ENCODE measurements around the gene MORN5.

MORN5 gene

DNA sequence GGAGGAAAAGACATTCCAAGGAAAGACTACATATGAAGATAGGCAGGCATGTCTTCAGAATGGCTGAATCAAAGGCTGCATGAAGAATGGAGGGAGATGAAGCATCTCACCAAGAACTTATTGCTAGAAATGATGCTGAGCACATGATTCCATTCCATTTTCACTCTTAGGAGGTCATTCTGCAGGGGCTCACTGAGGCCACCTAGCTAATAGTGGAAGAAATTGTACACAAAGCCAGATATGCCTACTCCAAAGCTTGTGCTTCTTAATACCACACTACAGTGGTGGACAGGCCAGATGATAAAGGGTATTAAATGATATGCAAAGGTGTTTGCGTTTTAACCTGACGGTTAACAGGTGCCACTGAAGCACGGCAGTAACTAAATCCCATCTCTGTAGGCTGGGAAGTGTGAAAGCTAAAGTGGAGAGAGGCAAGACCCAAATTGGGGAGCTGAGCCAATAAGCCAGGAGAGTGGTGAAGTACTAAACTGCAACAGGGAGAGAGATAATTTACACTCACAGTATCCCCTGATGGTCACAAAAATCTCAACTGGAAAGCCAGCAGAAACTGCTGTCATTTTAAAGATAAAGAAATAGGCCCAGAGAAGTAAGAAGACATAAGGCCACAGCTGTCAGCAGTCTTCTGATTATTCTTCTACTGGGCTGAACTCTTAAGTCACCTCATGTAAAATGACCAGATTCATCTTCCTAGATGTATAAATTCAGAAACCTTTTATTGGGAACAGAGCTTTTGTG, 14.7 kb upstream of the MORN5 start:
- DNase-seq: no peak

DNA sequence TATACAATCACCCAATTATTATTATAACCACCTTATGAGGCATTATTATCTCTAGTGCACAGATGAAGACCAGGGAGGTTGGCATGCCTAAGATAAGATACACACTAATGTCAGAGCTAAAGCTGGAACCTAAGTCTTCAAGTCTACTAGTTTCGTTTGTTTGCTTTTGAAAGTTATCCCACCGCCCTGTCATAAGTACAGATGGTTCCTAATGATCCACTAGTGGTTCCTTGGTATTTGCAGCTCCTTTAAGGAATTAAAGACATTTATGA, 14.2 kb upstream of the MORN5 start:
- DNase-seq: no peak

DNA sequence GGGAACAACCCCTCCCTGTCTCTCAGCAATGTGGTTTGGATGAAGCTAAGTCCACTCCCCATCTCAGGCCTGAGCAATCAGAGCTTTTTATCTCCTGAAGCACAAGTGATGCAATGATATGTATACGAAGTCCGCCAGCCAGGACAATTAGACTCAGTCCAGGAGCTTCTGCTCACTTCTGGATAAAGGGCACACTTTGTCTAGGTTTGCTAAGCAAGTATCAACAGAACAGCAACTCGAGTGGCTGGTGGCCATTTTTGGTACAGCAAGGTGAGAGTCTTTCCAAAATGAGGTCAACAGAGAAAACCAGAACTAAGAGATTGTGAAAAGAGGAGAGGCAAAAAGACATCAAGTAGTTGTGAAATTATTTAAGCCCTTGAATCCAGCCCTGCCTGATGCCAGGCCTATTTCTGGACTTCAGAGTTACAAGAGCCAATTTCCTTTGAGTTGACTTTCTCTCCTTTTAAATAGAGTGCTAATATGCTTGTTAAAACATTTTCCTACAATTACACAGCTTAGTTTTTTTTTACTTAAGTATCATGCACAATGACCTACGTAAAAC, 8.4 kb upstream of the MORN5 start:
- DNase-seq: no peak

DNA sequence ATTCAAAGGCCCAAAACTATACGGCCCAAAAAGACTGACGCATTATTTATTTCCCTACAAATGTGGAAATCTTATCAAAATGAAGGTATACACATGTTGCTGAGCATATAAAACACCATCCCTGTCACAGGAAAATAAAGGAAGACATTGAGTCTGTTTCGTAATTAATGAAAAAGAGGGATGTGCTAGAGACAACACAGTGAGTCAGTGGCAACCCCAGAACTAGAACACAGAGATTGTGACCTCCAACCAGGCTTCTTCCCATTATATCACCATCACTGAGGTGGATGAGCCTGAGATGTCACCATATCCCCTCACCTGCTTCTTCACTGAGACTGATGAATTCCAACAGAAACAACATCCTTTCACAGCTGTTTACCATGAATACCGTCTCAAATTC, 3.9 kb upstream of the MORN5 start:
- DNase-seq: no peak

DNA sequence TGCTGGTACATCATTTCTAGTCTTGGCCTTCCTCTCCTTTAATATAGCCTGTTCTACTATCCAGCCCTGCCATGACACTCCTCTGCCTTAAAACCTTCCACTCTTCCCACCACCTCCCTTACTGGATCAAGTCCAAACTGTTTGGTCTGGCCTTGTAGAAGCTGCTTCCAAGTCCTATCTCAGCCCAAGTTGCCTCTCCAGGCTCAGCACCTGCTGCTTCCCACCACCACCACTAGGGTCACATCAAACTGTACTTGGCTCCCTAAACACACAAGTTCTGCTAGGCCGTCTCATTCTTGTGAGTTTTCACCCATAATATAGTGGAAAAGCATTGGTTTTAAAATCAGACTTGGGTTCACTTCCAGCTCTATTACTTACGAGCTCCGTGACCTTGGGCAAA, 1.5 kb upstream of the MORN5 start:
- DNase-seq: no peak

DNA sequence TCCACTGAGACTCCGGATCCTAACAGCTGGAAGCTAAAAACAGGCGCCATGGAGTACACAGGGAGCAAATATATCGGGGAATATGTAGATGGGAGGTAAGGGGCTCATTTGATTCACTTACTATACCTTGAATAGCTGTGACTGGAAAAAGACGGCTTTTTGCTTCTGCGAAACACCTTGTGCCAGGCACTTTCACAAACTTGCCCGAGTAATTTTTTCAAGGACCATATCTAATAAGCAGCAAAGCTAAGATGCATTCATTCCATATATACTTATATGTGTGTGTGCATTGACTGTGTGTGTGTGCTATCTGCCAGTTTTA, 178 bp downstream of the MORN5 start:
- no peak for DNase-seq

DNA sequence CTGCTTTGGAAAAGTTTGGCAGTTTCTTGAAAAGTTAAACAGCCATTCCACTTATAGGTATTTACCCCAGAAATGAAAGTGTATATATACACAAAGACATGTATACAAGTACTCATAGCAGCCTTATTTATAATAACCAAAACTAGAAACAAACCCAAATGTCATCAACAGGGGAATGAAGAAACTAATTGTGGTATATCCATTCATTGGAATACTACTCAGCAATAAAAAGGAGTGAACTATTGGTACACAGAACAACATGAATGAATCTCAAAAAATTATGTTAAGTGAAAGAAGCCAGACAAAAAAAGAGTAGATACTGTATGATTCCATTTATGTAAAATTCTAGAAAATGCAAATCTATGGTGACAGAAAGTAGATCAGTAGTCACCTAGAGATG, 2.7 kb downstream of the MORN5 start:
- no peak for DNase-seq

DNA sequence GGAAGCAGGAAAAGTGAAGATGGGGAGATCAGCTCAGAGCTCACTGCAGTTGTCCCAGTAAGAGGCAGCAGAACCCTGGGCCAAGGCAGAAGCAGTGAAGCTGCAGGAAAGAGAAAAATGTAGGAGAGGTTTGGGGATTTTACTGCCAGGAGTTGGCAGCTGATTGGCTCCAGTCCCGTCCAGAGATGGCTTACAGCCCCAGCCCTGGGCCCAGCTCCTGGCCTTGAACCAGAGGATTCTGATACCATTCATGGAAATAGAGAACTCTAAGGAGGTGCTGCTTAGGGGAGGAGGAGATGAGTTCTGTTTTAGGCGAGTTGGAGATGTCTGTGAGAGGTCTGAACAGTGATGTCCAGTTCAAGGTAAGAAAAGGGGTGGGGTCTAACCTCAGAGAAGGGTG, 4.6 kb downstream of the MORN5 start:
- no peak for DNase-seq

DNA sequence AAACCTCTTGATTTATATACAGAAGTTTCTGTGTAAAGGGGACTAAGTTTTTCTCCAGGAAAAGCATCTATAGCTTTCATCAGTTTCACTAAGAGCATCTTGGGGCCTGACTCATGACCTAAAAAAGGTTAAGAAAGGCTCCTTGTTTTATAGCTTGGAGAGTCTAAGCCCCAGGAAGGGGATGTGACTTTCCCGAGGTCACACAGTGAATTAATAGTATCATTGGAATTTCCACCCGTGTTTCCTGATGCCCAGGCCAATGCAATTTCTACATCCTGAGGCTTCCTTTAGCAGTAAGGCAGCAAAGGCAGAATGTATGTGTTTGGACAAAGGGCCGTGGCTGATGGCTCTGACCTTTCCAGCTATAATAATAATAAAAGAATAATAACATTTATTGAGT, 8.6 kb downstream of the MORN5 start:
- DNase-seq: no peak

DNA sequence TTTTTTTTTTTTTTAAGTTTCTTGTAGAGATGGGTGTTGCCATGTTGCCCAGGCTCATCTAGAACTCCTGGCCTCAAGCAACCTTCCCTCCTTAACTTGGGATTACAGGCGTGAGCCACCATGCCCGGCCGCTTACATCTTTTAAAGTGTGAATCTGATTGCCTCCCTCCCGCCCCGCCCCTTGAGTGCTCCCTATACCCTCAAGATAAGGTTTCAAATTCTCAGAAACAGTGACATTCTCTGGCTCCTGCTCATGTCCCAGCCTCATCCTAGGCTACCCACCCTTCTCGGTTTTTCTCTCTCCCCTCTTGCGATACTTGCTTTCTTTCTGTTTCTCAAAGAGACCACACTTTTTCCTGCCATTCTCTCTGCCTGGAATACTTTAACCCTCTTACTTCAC, 12.4 kb downstream of the MORN5 start:
- DNase-seq: no peak

DNA sequence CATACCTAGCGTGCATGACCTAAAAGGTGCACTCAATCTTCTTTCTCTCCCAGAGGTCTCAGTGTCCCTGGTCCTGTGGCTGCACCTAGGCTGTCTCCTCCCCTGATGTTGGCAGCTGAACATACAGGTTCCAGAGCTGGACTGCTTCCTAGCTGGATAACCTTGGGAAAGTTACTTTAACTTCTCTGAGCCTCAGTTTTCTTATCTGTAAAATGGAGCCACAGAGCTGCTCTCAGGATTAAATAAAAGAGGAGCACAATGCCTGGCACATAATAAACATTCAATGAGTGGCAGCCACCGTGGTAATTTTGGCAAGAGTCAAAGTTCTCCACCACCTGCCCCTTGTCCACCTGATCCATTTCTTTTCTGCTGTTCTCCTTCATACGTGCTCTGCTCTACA, 14.0 kb downstream of the MORN5 start:
- no peak for DNase-seq

DNA sequence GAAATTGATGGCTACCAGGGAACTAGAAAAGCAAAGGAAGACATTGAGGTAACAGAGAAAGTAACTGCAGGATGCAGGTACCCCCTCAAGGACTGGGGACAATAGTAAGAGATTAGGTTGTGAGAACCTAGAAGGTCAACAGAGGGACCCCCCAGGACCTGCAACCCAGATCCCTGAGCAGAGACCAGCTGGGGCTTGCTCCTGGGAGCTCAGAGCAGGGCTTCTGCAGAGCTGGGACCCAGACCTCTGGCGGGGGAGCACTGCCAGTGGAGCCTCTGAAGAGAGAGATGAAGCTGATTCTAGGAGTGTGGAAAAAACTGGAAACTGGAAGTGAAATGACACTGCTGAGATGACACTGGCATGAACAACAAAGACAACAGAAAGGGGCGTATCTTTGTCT, 17.2 kb downstream of the MORN5 start:
- DNase-seq: no peak

DNA sequence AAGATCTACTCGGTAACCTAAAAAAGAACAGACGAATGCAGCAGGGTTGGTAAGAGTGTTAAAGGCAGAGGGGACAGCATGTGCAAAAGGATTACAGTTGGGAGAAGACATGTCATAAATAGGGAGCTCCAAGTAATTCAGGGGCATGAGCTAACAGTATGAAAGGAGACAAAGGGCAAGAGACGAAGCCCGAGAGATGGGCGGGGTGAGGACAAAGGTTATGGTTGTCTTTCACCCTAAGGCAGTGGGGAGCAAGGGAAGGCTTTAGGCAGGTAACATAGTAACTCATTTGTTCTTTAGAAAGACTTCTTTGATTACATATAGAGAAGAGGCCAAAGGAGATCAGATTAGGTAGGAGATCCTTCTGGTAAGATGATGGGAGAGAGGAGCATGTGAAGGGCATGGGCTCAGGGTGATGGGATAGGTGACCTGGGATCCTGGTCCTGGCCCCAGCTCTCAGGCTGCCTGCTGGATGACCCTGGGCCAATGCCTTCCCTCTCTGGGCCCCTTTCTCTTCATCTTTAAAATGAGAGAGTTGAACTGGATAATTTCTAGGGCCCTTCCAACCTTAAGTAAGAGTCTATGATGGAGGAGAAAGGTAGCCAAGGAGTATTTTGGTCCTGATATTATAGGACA, 19.5 kb downstream of the MORN5 start:
- DNase-seq: no peak

DNA sequence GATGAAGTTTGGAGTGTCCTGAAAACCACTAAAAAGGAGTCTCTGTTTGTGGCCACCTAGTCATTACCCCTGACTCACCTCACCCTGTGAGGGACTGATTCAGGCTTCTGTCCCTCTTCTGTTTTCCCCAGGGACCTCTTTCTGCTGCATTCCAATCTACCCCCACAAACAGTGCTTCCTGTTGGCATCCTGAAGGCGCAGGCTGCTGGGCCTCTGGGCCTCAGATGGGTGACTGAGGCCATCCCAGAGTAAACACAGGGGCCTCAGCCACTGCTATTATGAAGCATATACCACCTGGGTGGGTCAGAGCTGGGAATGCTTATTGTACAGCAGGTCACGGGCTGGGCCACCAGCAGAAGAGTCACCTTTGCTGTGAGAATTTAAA, 20.0 kb downstream of the MORN5 start:
- no peak for DNase-seq

DNA sequence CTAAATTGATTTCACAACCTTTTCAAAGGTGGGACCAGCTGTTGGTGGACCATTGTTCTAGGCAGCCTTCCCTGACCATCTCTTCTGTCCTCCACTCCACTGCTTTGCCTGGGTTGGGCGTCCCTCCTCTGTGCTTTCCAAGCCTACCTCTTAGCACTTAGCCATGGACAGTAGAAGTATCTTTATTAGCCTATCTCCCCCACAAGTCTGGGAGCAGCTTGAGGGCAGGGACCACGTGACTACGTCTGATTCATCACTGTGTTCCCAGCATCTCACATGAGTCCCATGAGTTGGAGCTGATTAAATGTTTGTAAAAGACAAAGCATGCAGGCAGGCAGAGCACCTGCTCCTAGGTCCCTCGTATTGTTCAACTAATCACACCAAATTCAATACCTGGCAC, 20.9 kb downstream of the MORN5 start:
- DNase-seq: no peak

DNA sequence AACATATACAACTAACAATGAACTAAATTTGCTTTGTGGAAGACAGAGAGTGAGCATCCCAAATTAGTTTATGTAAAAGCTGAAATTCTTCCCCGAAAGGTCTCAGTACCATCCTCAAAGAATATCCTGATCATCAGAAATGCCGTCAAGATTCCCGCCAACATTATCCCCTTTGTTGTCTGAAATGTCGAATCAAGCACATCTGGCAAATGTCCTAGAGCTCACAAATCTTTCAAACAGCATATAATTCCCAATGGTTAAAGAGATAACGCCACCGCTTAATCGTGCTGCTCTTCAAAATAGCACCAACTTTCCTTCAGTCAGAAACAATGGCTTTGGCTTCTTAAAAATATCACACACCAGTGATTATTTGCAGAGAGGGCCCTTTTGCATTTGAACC, 23.8 kb downstream of the MORN5 start:
- no peak for DNase-seq

DNA sequence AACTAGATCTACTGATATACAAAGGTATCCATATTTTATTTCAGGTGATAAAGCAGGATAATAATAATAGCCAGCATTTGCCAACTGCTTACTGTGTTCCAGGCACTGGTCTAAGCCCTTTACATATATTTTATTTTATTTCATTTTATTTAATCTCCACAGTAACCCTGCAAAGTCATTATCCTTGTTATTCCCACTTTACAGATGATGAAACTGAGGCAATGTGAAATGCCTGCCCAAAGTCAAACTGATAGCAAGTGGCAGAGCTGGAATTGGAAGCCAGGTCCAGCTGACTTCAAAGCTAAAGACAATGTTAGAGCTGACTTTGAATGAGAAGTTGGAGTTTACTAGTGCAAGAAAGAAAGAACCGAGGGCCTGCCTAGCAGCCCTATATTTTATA, 24.8 kb downstream of the MORN5 start:
- DNase-seq: no peak

DNA sequence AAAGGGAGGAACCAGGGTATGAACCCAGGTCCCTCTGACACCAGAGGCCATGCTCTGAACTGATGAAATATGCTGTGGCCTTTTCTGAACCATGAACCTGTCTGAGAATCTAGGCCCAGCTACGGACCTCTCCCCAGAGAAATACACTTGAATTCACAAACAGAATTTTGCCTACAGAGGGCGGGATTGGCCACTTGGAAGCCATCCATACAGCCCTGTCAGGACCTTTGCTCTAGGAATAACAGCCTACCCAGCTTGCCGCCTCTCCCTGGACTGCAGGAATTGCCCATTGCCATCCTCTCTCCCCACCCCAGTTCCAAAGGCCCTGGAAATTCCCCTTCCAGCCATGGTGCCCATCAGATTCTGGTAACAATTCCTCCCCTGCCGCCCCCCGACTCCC, 26.6 kb downstream of the MORN5 start:
- no peak for DNase-seq

DNA sequence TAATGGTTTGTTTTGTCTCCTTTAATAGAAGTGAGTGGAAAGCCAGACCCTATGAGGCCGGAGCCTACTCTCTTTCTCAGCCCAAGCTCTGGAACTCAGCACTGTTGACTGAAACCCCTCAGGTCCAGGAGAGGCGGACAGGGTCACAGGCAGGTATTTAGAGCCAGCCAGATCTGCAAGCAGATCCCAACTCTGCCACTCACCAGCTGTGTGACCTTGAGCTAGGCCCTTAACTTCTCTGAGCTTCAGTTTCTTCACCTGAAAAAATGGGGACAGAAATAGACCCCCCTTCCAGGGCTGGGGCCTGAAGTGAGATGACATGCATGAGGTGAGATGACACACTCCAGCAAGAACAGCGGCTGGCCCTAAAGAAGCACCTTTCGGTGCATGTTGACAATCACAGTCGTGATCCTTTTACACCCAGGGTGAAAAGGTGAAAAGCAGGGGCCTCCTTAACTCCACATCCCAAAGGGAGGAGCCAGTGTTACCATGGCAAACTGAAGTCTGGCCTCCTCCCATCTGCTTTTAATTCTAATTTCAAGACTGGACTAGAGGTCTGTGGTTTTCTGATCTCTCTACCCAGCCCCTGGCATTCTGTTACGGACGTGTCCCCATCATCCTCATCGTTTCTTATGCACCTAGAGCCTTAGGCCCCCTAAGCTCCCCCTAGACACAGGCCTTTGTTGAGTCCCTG, 27.2 kb downstream of the MORN5 start:
- no peak for DNase-seq

DNA sequence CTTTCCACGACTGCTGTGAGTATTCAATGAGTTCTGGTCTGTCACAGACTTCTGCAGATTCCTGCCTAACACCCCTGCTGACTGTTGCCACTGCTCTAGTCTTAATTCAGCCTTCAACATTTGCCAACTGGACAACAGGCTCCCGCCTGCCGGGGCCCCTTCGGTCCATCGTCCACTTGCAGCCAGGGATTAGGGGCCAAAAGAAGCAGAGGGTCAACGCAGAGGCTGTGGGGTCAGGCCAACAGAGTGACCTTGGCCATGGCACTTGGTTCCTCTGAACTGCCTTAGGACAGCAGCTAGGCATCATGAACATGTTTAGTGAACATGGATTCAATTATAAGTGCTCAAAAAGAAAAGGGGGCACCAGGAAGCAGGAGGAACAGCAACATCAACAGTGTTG, 28.7 kb downstream of the MORN5 start:
- DNase-seq: no peak

DNA sequence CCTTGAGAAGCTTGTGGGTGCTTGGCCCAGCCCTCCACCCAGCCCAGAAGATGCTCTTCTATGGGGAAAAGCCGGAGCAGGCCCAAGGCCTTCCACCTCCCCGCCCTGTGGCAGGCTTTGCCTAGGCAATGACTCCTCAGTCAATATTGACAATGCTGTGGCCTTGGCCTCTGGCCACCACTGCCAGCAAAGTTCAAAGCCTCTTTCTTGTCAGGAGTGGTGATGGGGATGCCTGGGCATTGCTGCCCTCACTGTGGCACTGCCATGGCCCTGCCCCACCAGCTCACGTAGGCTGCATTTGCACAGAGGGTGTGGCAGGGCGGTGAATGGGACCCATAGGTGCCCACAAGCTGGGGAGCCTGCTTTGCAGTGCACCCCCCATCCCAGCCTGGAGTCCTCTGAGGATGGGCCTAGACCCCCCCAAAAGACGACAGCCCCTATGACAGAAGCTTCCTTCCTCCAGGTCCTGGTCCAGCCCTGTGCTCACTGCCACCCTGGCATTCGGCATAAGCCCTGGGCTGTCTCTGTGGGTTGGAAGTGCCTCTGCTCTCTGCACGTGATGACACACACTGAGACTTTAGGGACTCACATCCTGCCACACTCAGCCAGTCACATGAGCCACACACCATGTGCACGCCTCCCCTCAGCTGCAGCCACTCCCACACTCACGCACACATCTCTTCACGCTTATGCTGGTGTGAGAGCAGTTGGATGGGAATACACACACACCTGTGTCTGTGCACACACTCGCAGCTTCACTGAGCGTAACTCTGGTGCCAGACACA, 31.1 kb downstream of the MORN5 start:
- DNase-seq: no peak

DNA sequence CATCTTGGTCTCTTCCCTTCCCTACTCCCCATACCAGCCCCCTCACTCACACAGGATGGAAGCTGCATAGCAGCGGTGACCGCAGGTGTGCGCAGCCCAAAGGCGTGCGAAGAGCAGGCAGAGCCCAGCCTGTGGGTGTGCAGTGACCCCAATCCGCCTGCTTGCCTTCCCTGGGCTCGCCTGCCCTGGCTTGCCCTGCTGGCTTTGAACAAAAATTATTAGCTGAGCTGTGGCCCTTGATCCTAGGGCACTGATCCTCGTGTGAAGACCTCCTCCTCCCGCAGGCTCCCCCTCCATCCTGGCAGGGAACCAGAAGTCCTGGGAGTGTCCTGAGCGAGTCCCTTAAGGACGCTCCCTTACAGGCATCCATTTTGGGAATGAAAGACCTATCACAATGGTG, 31.9 kb downstream of the MORN5 start:
- no peak for DNase-seq

DNA sequence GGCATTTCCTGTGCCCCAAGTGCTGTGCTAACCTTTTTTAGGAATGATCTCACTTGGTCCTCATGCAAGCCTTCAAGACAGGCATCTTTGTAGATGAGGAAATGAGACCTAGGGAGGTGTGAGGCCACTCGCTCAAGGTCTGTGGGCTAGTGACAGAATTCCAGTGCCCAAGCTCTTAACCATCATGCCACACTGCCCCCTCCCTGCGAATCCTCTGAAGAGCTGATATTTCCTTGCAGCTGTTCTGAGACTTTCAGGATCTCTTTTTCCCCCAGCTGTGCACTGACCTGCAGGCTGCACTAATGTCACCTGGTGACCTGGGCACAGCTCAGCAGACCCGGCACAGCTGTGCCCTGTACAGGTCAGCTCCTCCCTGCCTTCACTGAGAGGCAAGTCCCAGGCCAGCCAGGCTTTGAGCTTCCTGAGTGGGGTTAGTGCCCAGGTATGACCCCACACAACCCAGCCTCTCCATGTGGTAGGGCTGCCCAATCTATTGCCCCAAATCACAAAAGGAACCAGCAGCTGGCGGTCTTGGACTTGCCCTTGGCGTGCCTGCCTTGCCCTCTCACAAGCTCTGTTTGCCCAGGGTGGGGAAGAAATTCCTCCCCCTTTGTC, 32.7 kb downstream of the MORN5 start:
- DNase-seq: no peak

Data from activated CD4-positive, alpha-beta T cell treated with anti-CD3 and anti-CD28 coated beads for 1 hour (primary cell).